Heart right ventricle (tissue), 16 donors: ENCODE measurements around the gene C22orf15. TPM values are rescaled to one million over a fixed set of nuclear protein-coding genes. Genes with fewer than 3 reads are reported as not detected.

Experiments used
- ATAC-seq, 8 donors: fragments of 200-7000 bp; cut with Tn5 transposase; one replicate each; pipeline ENCODE4 v1.9.1; 2020; ENCODE audit warnings: mild to moderate bottlenecking in 8 of 8, moderate library complexity in 8 of 8, moderate number of reproducible peaks in 1 of 8
- DNase-seq, 2 donors: peaks; one replicate each; pipeline ENCODE4 v3.0.0-alpha.2; 2020
- H3K27ac ChIP-seq, 10 donors: fragments of 200-600 bp; sonication (generic) in 2 of 10; one replicate each; pipeline versions ENCODE4 v1.5.0 to v1.8.0; 2020 to 2022; ENCODE audit warnings: mild to moderate bottlenecking in 3 of 10
- H3K27me3 ChIP-seq, 7 donors: fragments of 200-600 bp; one replicate each; pipeline ENCODE4 v1.8.0; 2021 to 2022; ENCODE audit warnings: mild to moderate bottlenecking in 2 of 7
- H3K36me3 ChIP-seq, 9 donors: fragments of 200-600 bp; sonication (generic) in 1 of 9; one replicate each; pipeline versions ENCODE4 v1.5.0 to v1.8.0; 2020 to 2022; ENCODE audit warnings: mild to moderate bottlenecking in 2 of 9
- H3K4me1 ChIP-seq, 9 donors: fragments of 200-600 bp; sonication (generic) in 1 of 9; one replicate each; pipeline versions ENCODE4 v1.5.0 to v1.8.0; 2020 to 2022; ENCODE audit warnings: mild to moderate bottlenecking in 4 of 9
- H3K4me3 ChIP-seq, 10 donors: fragments of 200-600 bp; sonication (generic) in 2 of 10; one replicate each; pipeline versions ENCODE4 v1.5.0 to v1.8.0; 2020 to 2022; ENCODE audit warnings: mild to moderate bottlenecking in 7 of 10, moderate library complexity in 2 of 10
- H3K9me3 ChIP-seq, 11 donors: fragments of 200-600 bp in 10 of 11; sonication (generic) in 2 of 11; one replicate each; pipeline versions ENCODE4 v1.5.0 to v1.8.0; 2013 to 2022; ENCODE audit warnings: mild to moderate bottlenecking in 2 of 11, control low read depth in 1 of 11, moderate library complexity in 1 of 11
- CTCF ChIP-seq, 9 donors: fragments of 200-600 bp; sonication (generic) in 2 of 9; IDR thresholded peaks; one replicate each; pipeline versions ENCODE4 v1.5.0 to v1.8.0; 2021 to 2022; ENCODE audit warnings: antibody characterized with exemption in 9 of 9, mild to moderate bottlenecking in 5 of 9, moderate library complexity in 1 of 9
- WGBS, 2 donors: extraction: QIAGEN DNeasy Blood & Tissue Kit; methylation state at CpG; one replicate each; pipeline ENCODE4 v1.1.7; 2013; ENCODE audit warnings: inconsistent platforms in 1 of 2; 5-methylcytosine and 5-hydroxymethylcytosine counted together
- intact Hi-C, 10 donors: fragments of 100-400 bp; cut with DNase I; formaldehyde crosslinking; loops; one replicate each; pipeline versions ENCODE4 v1.11.1 to v1.14.2; 2022
- polyA plus RNA-seq, 2 donors: library from polyadenylated mRNA; stranded (reverse); fragments of 200-250 nt; gene quantifications; one replicate each; pipeline ENCODE4 v1.2.3, GENCODE V29; 2013
- total RNA-seq, 10 donors: library from RNA; stranded (reverse); fragmentation: NEBNext Ultra II Directional in 3 of 10; extraction: Animal tissue kit (Norgen Biotek cat#: 25700) in 3 of 10; gene quantifications; one replicate each; pipeline versions ENCODE4 v1.2.1 to v1.2.4, GENCODE V29; 2021 to 2023
- donor health status: Arrhythmogenic right ventricular cardiomyopathy.
- donor health status: ischemic (EF 13 %, LVEDD 7.1; RV severe dilation, severe dysfunction).
- donor health status: healthy with polysubstance abuse.
- donor health status: DM: no; HTN: yes; CAD: no.
- donor health status: DM: no; HTN: no; CAD: no.
- donor health status: ischemic (EF 25% LVEDD 6.9; RV normal size, moderate dysfunction).
- donor health status: ischemic (EF 25% LVEDD 5.7; RV mildly dilated, moderate dysfunction).
- donor health status: healthy.
- donor health status: DM: yes; HTN: yes; CAD: no.
- donor health status: Ischemic cardiomyopathy.
- donor health status: ischemic (EF 35%, LVEDD 5.7; RV mildly dilated, moderate dysfunction).
- donor health status: nonischemic (EF 11% LVEDD 7.7; RV severe dilation, severe dysfunction).
- donor health status: DM: yes; HTN: yes; CAD: no.
- donor health status: PGD.
- donor health status: ischemic (EF 29% LVEDD 5.4; RV normal size, mild dysfunction).
- donor health status: nonischemic (EF 23%, LVEDD 6.1; RV moderate dilation, normal function).

Gene C22orf15
- total and polyA plus RNA-seq, 12 donors, result 0.12 to 0.66 TPM; not detected in 10

- Histone ChIP-seq H3K9me3 (no peaks in the 10 kb centered on the region), H3K4me1 (peaks cover 6 to 60% (median 43%) of the 10 kb centered on the region in 9 donors), H3K27ac (peak overlapping the region in 9 of 10 donors; percentile 17 to 85 (median 63)), H3K36me3 (no peaks in the 10 kb centered on the region), H3K4me3 (peak overlapping the region in 8 of 10 donors; percentile 49 to 60 (median 56)), H3K27me3 (peaks cover 0 to 10% (median 0%) of the 10 kb centered on the region in 7 donors)
- TF ChIP-seq CTCF (IDR thresholded peaks at IDR 0.05), result no peak
- ATAC-seq (peak; percentile 29 to 64 (median 54)), DNase-seq (peak in 1 of 2 donors; percentile 56)
- intact Hi-C loops, result loop anchor here in 2 of 10 donors (5.0 kb wide), 2 partner anchors 59 to 74 kb away; no protein-coding TSS in a partner anchor
- WGBS, 2 donors, result 40 to 60% methylated on average over 7 of the region's 7 CpGs
These were observed 10.8 kb downstream of the C22orf15 start for GRCh38 chr22:23773483-23774113.

- ATAC-seq (no peak), DNase-seq (no peak)
- H3K27me3 ChIP-seq, result peaks cover 0 to 10% (median 0%) of the 10 kb centered on the region in 7 donors
- peaks cover 4 to 53% (median 37%) of the 10 kb centered on the region in 9 donors for H3K4me1 ChIP-seq
- no peaks in the 10 kb centered on the region for H3K36me3 ChIP-seq
- H3K27ac ChIP-seq, result peak overlapping the region in 5 of 10 donors; percentile 52 to 85 (median 68)
- H3K4me3 ChIP-seq, result no peak overlapping the region
- intact Hi-C loops, result loop anchor here in 2 of 10 donors (5.0 kb wide), 2 partner anchors 58 to 73 kb away; no protein-coding TSS in a partner anchor
- H3K9me3 ChIP-seq, result no peaks in the 10 kb centered on the region
- TF ChIP-seq CTCF (IDR thresholded peaks at IDR 0.05), result no peak
- WGBS, 2 donors, result 76 to 77% methylated on average over 12 of the region's 12 CpGs
These were observed 11.5 kb downstream of the C22orf15 start for GRCh38 chr22:23774114-23774921.

GRCh38 chr22:23774922-23775436, 12.2 kb downstream of the C22orf15 start:
- intact Hi-C loops, result loop anchor here in 3 of 10 donors (5.0 kb wide), 3 partner anchors 57 to 72 kb away; no protein-coding TSS in a partner anchor
- 67 to 68% methylated on average over 2 of the region's 2 CpGs for WGBS, 2 donors
- Histone ChIP-seq H3K4me1 (peaks cover 4 to 51% (median 37%) of the 10 kb centered on the region in 9 donors), H3K27ac (no peak overlapping the region), H3K9me3 (no peaks in the 10 kb centered on the region), H3K36me3 (no peaks in the 10 kb centered on the region), H3K4me3 (no peak overlapping the region), H3K27me3 (peaks cover 0 to 10% (median 0%) of the 10 kb centered on the region in 7 donors)
- ATAC-seq, result no peak
- no peak for TF ChIP-seq CTCF (IDR thresholded peaks at IDR 0.05)
- DNase-seq, result peak in 1 of 2 donors; percentile 3

GRCh38 chr22:23775779-23776375, 13.1 kb downstream of the C22orf15 start:
- no peaks in the 10 kb centered on the region for H3K36me3 ChIP-seq
- no peak overlapping the region for H3K27ac ChIP-seq
- H3K4me1 ChIP-seq, result peaks cover 4 to 51% (median 37%) of the 10 kb centered on the region in 9 donors
- H3K9me3 ChIP-seq, result no peaks in the 10 kb centered on the region
- intact Hi-C loops, result loop anchor here in 1 of 10 donors (5.0 kb wide), 1 partner anchor 66 kb away; no protein-coding TSS in a partner anchor
- TF ChIP-seq CTCF (IDR thresholded peaks at IDR 0.05), result peak in 2 of 9 donors; percentile 20
- ATAC-seq, result no peak
- DNase-seq, result no peak
- 85 to 86% methylated on average over 3 of the region's 3 CpGs for WGBS, 2 donors
- peaks cover 0 to 10% (median 0%) of the 10 kb centered on the region in 7 donors for H3K27me3 ChIP-seq
- H3K4me3 ChIP-seq, result no peak overlapping the region
